Panc1 (cell line): ENCODE data around the gene SPINT1.

Source experiments
- CTCF ChIP-seq: fragments of 450-650 bp; IDR thresholded peaks from 2 replicates; pipeline ENCODE4 v1.5.1; 2017; ENCODE audit warnings: mild to moderate bottlenecking
- SIN3A ChIP-seq: IDR thresholded peaks from 2 replicates; pipeline ENCODE4 v1.6.1; 2012; ENCODE audit warnings: low read depth, mild to moderate bottlenecking, low read length, moderate library complexity, borderline replicate concordance; ENCODE audit not compliant: insufficient read depth

DNA sequence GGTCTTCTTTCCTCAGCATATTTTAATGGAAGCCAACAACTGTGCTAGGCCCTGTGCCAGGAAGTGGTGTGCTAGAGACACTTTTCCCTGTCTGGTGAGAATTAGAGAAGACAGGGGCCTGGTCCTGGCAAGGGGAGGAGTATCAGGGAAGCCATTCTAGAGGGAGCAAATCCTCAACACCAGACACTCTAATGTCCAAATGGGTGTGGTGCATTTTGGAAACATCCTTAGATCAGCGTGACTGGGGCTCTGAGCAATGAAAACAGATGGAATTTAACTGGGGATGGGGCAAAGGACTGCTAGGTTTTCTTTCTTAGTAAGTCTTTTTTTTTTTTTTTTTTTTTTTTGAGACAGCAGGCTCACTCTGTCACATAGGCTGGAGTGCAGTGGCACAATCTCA, 42.7 kb downstream of the SPINT1 start:
- no peak for TF ChIP-seq CTCF
- TF ChIP-seq SIN3A = no peak
